ENCODE data around the gene SEMA3G.

- no peak for TF ChIP-seq CTCF (IDR thresholded peaks at IDR 0.05)
- TF ChIP-seq POLR2A (IDR thresholded peaks at IDR 0.05) = no peak
Observed at GRCh38 chr3:52493232-52494017, 48.5 kb upstream of the SEMA3G start.
